Measurements from ENCODE around the gene PAQR7. TPM values are rescaled to one million over a fixed set of nuclear protein-coding genes. Genes with fewer than 3 reads are reported as not detected.

The PAQR7 gene
- total and polyA plus RNA-seq, 4 donors: 4.2 to 12.1 (median 6.6) TPM

DNA sequence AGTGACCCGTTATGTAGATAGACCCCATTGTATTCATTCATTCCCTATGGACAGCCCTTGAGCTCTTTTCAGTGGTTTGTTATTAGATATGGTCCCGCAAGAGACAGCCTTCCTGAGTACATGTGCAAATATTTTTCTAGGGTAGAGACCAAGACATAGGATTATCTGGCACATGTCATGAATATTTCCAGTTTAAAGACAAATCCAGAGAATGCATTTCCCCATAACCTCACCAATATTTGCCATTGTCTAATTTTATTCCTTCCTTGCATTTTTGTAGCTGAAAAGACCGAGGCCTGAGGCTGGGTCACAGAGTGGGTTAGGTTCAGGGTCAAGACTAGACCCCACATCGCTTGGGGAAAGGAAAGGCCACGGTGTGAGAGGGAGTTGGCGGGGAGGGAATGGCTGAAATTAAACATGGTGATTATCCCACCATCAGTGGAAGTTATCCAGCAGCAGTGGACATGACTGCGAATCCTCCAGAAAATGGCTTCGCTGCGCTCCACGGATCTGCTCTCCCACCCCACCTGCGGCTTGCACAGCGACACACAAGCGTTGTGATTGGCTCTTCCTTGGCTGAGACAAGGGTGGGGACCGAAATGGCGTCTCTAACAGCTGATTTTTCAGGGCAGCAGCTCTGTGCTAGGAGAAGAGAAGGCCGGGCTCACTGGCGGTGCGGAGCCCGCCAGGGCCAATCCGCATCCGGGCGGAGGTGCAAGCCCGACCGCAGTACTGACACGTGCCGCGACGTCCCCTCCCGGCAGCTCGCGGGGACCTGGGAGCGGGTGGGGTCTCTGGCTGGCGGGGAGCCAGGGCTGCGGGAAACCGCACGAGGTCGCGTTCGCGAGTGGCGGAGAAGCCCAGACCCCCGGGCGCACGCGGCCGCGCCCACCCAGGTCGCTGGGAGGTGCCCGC lies 46.8 kb upstream of the PAQR7 start:
- WGBS, 2 donors: 8 to 9% methylated on average over 48 to 49 of the region's 49 CpGs
- Histone ChIP-seq H3K27me3 (ENCODE audit: control insufficient read depth in 3 of 3, insufficient read depth in 3 of 3, low read length in 2 of 3) (peaks cover 0 to 25% (median 4%) of the 10 kb centered on the region in 3 donors), H3K36me3 (ENCODE audit: control insufficient read depth in 4 of 4, insufficient read depth in 4 of 4, low read length in 4 of 4) (no peaks in the 10 kb centered on the region), H3K27ac (ENCODE audit: low read depth in 1 of 2, low read length in 1 of 2) (peak overlapping the region; percentile 70 to 90), H3K4me3 (peak overlapping the region; percentile 42), H3K4me1 (ENCODE audit: control insufficient read depth in 5 of 5, insufficient read depth in 5 of 5, low read length in 5 of 5) (peaks cover 0 to 21% (median 5%) of the 10 kb centered on the region in 5 donors), H3K9ac (ENCODE audit: insufficient read depth in 1 of 2, low read length in 2 of 2) (peak overlapping the region in 1 of 2 donors; percentile 35), H3K9me3 (ENCODE audit: control insufficient read depth in 4 of 4, insufficient read depth in 3 of 4, low read length in 3 of 4) (no peaks in the 10 kb centered on the region)
- no peak for TF ChIP-seq CTCF (IDR thresholded peaks at IDR 0.05; ENCODE audit: control extremely low read depth, extremely low read depth)
- peak in 2 of 3 donors; percentile 40 to 55 for DNase-seq
- peak; percentile 68 for ATAC-seq (ENCODE audit: insufficient read depth, low FRiP score)

DNA sequence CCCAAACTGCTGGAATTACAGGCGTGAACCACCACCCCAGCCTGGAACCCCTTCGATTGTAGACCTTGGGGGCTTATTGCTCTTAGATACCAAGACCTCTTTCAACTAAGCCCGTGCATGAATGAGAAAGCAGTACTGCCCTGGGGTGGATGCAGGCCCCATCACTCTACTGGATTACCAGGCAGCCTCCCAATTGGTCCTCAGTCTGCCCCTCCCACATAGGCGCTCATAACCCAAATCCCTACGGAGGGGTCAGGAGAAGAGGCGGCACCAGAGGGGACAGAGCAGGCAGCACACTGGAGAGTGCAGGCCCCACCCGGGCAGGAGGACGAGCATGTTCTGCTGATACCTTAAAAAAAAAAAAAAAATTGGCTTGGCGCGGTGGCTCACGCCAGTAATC lies 43.1 kb upstream of the PAQR7 start:
- 91 to 95% methylated on average over 11 of the region's 11 CpGs for WGBS, 2 donors
- DNase-seq: no peak
- no peak for ATAC-seq (ENCODE audit: insufficient read depth, low FRiP score)
- Histone ChIP-seq H3K4me3 (no peak overlapping the region), H3K9ac (ENCODE audit: insufficient read depth in 1 of 2, low read length in 2 of 2) (no peak overlapping the region), H3K36me3 (ENCODE audit: control insufficient read depth in 4 of 4, insufficient read depth in 4 of 4, low read length in 4 of 4) (no peaks in the 10 kb centered on the region), H3K27me3 (ENCODE audit: control insufficient read depth in 3 of 3, insufficient read depth in 3 of 3, low read length in 2 of 3) (peaks cover 0 to 9% (median 0%) of the 10 kb centered on the region in 3 donors), H3K27ac (ENCODE audit: low read depth in 1 of 2, low read length in 1 of 2) (no peak overlapping the region), H3K4me1 (ENCODE audit: control insufficient read depth in 5 of 5, insufficient read depth in 5 of 5, low read length in 5 of 5) (peaks cover 0 to 17% (median 5%) of the 10 kb centered on the region in 5 donors), H3K9me3 (ENCODE audit: control insufficient read depth in 4 of 4, insufficient read depth in 3 of 4, low read length in 3 of 4) (peaks cover 0 to 2% (median 0%) of the 10 kb centered on the region in 4 donors)
- no peak for TF ChIP-seq CTCF (IDR thresholded peaks at IDR 0.05; ENCODE audit: control extremely low read depth, extremely low read depth)

- Histone ChIP-seq H3K36me3 (ENCODE audit: control insufficient read depth in 4 of 4, insufficient read depth in 4 of 4, low read length in 4 of 4) (no peaks in the 10 kb centered on the region), H3K4me1 (ENCODE audit: control insufficient read depth in 5 of 5, insufficient read depth in 5 of 5, low read length in 5 of 5) (peaks cover 0 to 10% (median 5%) of the 10 kb centered on the region in 5 donors), H3K27ac (ENCODE audit: low read depth in 1 of 2, low read length in 1 of 2) (no peak overlapping the region), H3K27me3 (ENCODE audit: control insufficient read depth in 3 of 3, insufficient read depth in 3 of 3, low read length in 2 of 3) (peaks cover 0 to 4% (median 0%) of the 10 kb centered on the region in 3 donors), H3K9ac (ENCODE audit: insufficient read depth in 1 of 2, low read length in 2 of 2) (no peak overlapping the region), H3K9me3 (ENCODE audit: control insufficient read depth in 4 of 4, insufficient read depth in 3 of 4, low read length in 3 of 4) (peaks cover 0 to 2% (median 0%) of the 10 kb centered on the region in 4 donors), H3K4me3 (no peak overlapping the region)
- DNase-seq (peak in 2 of 3 donors; percentile 53 to 58), ATAC-seq (ENCODE audit: insufficient read depth, low FRiP score) (no peak)
- WGBS, 2 donors: 31 to 36% methylated on average over 5 of the region's 5 CpGs
- no peak for TF ChIP-seq CTCF (IDR thresholded peaks at IDR 0.05; ENCODE audit: control extremely low read depth, extremely low read depth)
These were observed 42.5 kb upstream of the PAQR7 start for GRCh38 chr1:25917996-25918395.
